Astrocyte of the spinal cord (primary cell): Measurements from ENCODE around the gene ZNF32.

ENCODE experiments used
- DNase-seq: peaks from one replicate; pipeline ENCODE4 v3.0.0; 2011; ENCODE audit warnings: low read depth, low spot score
- H3K4me3 ChIP-seq: 2 replicates; pipeline ENCODE4 v1.5.1; 2011; ENCODE audit warnings: low read depth, mild to moderate bottlenecking, low read length, moderate library complexity
- CTCF ChIP-seq: IDR thresholded peaks from 2 replicates; pipeline ENCODE4 v1.5.1; 2012; ENCODE audit warnings: low read depth, mild to moderate bottlenecking, low read length, inconsistent platforms
- in situ Hi-C: cut with HindIII; loops from 2 replicates; pipeline ENCODE4 v1.10.0; 2017; ENCODE audit warnings: low sequenced_read_pairs

ZNF32 gene

DNA sequence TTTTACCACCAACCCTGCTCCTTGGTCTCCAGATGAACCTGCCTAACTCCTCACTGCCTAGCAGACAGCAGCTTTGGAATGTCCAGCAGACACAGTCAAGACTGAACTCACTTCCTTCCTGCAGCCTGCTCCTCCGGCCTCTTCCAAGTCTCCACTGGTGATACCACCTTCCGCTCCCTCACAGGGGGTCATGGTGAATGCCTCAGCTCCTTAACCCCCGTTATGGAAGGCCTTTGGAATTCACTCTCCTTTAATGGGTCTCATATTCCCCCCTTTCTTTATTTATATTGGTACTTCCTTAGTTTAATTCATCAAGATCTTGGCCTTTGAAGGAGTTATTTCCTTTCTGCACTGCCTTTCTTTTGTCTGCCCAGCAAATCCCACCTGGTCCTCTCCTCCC, 44.9 kb upstream of the ZNF32 start:
- in situ Hi-C loops: no loop called here
- no peak overlapping the region for H3K4me3 ChIP-seq
- TF ChIP-seq CTCF: no peak
- no peak for DNase-seq

- in situ Hi-C loops: no loop called here
- no peak overlapping the region for H3K4me3 ChIP-seq
- no peak for DNase-seq
- TF ChIP-seq CTCF: no peak
Measured at GRCh38 chr10:43692051-43692825, 43.6 kb upstream of the ZNF32 start.

GRCh38 chr10:43691485-43691884, 42.8 kb upstream of the ZNF32 start:
- in situ Hi-C loops: no loop called here
- peak; percentile 13 for TF ChIP-seq CTCF
- H3K4me3 ChIP-seq: no peak overlapping the region
- no peak for DNase-seq

GRCh38 chr10:43689955-43690771, 41.5 kb upstream of the ZNF32 start:
- peak; percentile 76 for TF ChIP-seq CTCF
- peak overlapping the region; percentile 42 for H3K4me3 ChIP-seq
- peak; percentile 79 for DNase-seq
- in situ Hi-C loops: no loop called here

DNA sequence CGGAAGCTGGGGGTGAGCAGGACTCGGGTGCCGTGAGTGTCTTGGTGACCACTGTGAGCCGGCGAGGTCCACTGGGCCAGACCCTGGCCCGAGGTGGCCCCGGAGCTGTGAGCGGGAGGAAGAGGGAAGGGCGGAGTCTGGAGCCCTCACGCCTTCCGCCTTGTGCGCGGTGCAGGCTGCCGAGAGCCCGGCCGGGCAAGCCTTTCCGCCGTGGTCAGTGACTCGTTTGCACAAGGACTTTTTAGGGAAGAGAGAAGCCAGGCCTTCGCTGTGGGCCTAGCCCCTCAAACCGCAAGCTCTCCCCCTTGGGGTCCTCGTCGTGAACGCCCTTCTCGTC, 40.9 kb upstream of the ZNF32 start:
- no peak for DNase-seq
- TF ChIP-seq CTCF: no peak
- peak overlapping the region; percentile 42 for H3K4me3 ChIP-seq
- in situ Hi-C loops: no loop called here

- TF ChIP-seq CTCF: no peak
- no peak for DNase-seq
- no peak overlapping the region for H3K4me3 ChIP-seq
- in situ Hi-C loops: no loop called here
Measured at GRCh38 chr10:43689007-43689491, 40.4 kb upstream of the ZNF32 start.
